Activated T-helper 2 cell treated with anti-CD3 and anti-CD28 coated beads, Interferon-gamma antibody, Interleukin-2, Interleukin-4, amounts not matched to agents 10 μg/mL and 5 μg/mL and 100 μg/mL, durations not matched to agents 14 hours and 24 hours and 36 hours (primary cell): ENCODE data around the gene NAALADL2. TPM values are rescaled to one million over a fixed set of nuclear protein-coding genes. Genes with fewer than 3 reads are reported as not detected.

Experiments
- DNase-seq: peaks from one replicate; pipeline ENCODE4 v3.0.0; 2021; ENCODE audit warnings: low spot score
- H3K27ac Mint-ChIP-seq: one replicate; pipeline ENCODE4 v1.8.0; 2021; ENCODE audit warnings: mixed read lengths
- H3K27me3 Mint-ChIP-seq: one replicate; pipeline ENCODE4 v1.8.0; 2021; ENCODE audit warnings: low read depth, mixed read lengths
- H3K36me3 Mint-ChIP-seq: one replicate; pipeline ENCODE4 v1.8.0; 2021; ENCODE audit warnings: low read depth, mixed read lengths
- H3K4me1 Mint-ChIP-seq: one replicate; pipeline ENCODE4 v1.8.0; 2021; ENCODE audit warnings: low read depth, mixed read lengths
- H3K4me3 Mint-ChIP-seq: one replicate; pipeline ENCODE4 v1.8.0; 2021; ENCODE audit warnings: low read depth, mild to moderate bottlenecking, moderate library complexity, mixed read lengths
- H3K9me3 Mint-ChIP-seq: one replicate; pipeline ENCODE4 v1.8.0; 2021; ENCODE audit warnings: mixed read lengths
- intact Hi-C: fragments of 100-400 bp; cut with micrococcal nuclease; formaldehyde crosslinking; loops from one replicate; pipeline ENCODE4 v1.15.1; 2023
- total RNA-seq: library from RNA; stranded (reverse); gene quantifications from 2 replicates; pipeline ENCODE4 v1.2.3, GENCODE V29; 2022

The NAALADL2 gene
- total RNA-seq, 1 donor from 2014 or later: not detected

- peaks cover 2% of the 10 kb centered on the region for H3K9me3 Mint-ChIP-seq
- no peaks in the 10 kb centered on the region for H3K4me1 Mint-ChIP-seq
- no peak overlapping the region for H3K4me3 Mint-ChIP-seq
- no peaks in the 10 kb centered on the region for H3K36me3 Mint-ChIP-seq
- H3K27me3 Mint-ChIP-seq: no peaks in the 10 kb centered on the region
- H3K27ac Mint-ChIP-seq: no peak overlapping the region
- intact Hi-C loops: no loop called here
- DNase-seq: no peak
Observed at GRCh38 chr3:175646865-175647264, 787.7 kb downstream of the NAALADL2 start.

DNA sequence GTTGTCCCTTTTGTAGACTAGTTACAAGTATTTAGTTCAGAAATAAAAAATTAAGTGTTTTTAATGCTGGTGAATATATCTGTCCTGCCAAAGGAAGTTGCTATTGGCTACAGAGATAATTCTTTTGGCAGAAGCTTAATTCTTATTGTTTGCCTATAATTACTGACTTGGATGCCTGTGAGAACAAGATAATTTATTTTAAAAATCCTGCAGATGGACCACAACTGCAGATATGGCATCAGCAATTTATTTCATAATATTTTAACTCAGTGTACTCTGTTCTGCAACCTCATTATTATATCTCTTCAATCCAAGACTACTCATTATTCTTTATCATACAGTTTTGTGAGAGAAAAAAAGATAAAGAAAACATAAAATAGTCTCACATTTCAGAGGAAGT, 789.8 kb downstream of the NAALADL2 start:
- Mint-ChIP-seq H3K9me3 (no peaks in the 10 kb centered on the region), H3K27ac (no peak overlapping the region), H3K4me3 (no peak overlapping the region), H3K27me3 (no peaks in the 10 kb centered on the region), H3K4me1 (no peaks in the 10 kb centered on the region), H3K36me3 (no peaks in the 10 kb centered on the region)
- no peak for DNase-seq
- intact Hi-C loops: no loop called here

DNA sequence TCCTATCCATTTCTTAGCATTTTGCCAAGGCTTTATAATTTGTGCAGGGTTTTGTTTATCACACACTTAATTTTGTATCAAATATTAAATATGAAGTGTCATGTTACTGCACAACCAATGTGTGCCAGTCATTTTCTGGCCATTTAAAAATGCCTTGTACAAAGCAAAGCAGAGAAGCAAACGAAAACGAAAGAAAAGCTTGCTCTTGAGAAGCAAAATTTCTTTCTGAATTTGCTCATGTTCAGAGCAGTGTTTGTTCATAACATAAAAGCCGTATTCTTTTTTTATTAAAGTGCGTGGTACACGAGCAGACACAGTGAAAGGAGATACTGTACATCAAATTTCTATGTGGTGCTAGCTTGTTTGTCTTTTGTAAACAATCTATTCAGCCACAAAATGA, 792.6 kb downstream of the NAALADL2 start:
- no peaks in the 10 kb centered on the region for H3K4me1 Mint-ChIP-seq
- intact Hi-C loops: no loop called here
- no peaks in the 10 kb centered on the region for H3K27me3 Mint-ChIP-seq
- H3K27ac Mint-ChIP-seq: no peak overlapping the region
- H3K36me3 Mint-ChIP-seq: no peaks in the 10 kb centered on the region
- no peak for DNase-seq
- no peak overlapping the region for H3K4me3 Mint-ChIP-seq
- H3K9me3 Mint-ChIP-seq: peaks cover 4% of the 10 kb centered on the region

DNA sequence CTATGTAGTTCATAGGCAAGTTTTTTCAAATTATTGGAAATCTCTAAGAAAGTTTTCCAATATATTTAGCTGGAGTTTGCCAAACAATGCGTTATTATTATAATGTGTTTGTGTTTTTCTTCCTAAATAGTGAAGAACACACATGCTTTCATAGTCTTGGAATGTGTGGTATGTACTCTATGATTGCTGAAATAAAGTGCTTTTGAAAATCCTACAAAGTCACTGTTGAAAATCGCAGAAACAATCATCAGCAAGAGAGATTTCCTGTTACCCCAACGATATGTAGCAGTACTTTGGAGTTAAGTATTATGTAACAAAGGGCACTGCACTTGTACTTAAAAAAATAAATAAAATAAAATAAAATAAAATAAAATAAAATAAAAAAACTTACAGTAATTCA, 796.2 kb downstream of the NAALADL2 start:
- no peak for DNase-seq
- Mint-ChIP-seq H3K4me1 (no peaks in the 10 kb centered on the region), H3K4me3 (no peak overlapping the region), H3K27me3 (no peaks in the 10 kb centered on the region), H3K36me3 (no peaks in the 10 kb centered on the region), H3K27ac (no peak overlapping the region), H3K9me3 (peaks cover 9% of the 10 kb centered on the region)
- intact Hi-C loops: no loop called here

DNA sequence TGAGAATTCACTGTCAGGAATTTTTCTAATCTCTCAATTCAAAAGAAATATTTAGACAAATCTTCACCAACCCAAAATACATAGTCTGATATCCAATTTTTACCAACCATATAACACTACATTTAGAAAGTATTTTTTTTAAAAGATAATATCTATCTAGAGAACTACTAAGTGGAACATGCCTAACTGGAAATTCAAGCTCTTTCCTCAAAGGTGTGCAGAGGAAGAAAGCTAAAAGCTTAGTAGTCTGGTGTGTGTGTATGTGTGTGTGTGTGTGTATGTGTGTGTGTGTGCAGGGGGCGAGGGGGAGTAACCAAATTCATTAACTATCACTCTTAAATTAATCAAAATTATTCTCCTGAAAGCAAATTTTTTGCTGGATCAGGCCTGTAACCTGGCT, 797.3 kb downstream of the NAALADL2 start:
- intact Hi-C loops: no loop called here
- Mint-ChIP-seq H3K4me3 (no peak overlapping the region), H3K27me3 (no peaks in the 10 kb centered on the region), H3K4me1 (no peaks in the 10 kb centered on the region), H3K9me3 (peaks cover 16% of the 10 kb centered on the region), H3K27ac (no peak overlapping the region), H3K36me3 (no peaks in the 10 kb centered on the region)
- DNase-seq: no peak

- no peaks in the 10 kb centered on the region for H3K36me3 Mint-ChIP-seq
- H3K27ac Mint-ChIP-seq: no peak overlapping the region
- no peak overlapping the region for H3K4me3 Mint-ChIP-seq
- H3K4me1 Mint-ChIP-seq: no peaks in the 10 kb centered on the region
- no peaks in the 10 kb centered on the region for H3K27me3 Mint-ChIP-seq
- DNase-seq: no peak
- peaks cover 22% of the 10 kb centered on the region for H3K9me3 Mint-ChIP-seq
- intact Hi-C loops: no loop called here
Observed at GRCh38 chr3:175659670-175660350, 800.7 kb downstream of the NAALADL2 start.

- Mint-ChIP-seq H3K36me3 (no peaks in the 10 kb centered on the region), H3K27me3 (no peaks in the 10 kb centered on the region), H3K4me3 (no peak overlapping the region), H3K4me1 (no peaks in the 10 kb centered on the region), H3K9me3 (peaks cover 19% of the 10 kb centered on the region), H3K27ac (no peak overlapping the region)
- intact Hi-C loops: no loop called here
- no peak for DNase-seq
Observed at GRCh38 chr3:175662815-175663214, 803.7 kb downstream of the NAALADL2 start.

DNA sequence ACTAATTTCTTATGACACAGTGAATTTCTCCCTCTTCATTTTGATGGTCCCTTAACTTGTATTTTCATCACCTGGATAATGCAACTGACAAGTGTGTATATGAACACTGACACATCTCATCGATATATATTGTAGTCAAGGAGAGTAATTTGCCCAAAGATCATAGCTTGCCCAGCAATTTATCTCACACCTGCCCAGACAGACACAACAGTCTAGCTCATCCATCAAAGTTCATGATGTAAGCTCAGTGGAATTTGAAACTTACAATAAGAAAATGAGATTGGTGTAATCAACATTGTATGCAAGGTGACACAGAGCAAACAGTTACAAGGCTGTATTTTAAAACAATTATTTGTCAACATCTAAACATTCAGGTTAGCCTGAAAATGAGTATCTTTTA, 805.8 kb downstream of the NAALADL2 start:
- no peak overlapping the region for H3K27ac Mint-ChIP-seq
- H3K36me3 Mint-ChIP-seq: no peaks in the 10 kb centered on the region
- H3K4me1 Mint-ChIP-seq: no peaks in the 10 kb centered on the region
- H3K4me3 Mint-ChIP-seq: no peak overlapping the region
- DNase-seq: no peak
- peaks cover 13% of the 10 kb centered on the region for H3K9me3 Mint-ChIP-seq
- no peaks in the 10 kb centered on the region for H3K27me3 Mint-ChIP-seq
- intact Hi-C loops: no loop called here

DNA sequence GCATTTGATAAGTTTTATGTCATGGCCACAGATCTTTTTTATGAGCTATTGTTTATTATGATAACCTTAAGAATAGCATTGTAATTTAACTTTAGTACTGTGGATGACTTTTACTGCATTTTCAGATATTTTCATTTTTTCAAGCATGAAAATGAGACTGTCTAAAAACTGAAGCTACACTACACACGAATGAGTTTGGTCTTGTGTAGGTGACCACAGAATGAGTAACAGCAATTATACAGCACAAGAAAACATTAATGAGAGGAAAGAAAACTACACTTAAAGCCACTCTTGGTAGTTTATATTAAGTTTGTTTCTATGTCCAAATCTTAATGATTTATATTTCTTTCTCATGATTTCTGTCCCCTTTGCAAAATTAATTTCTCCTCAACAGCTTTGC, 809.2 kb downstream of the NAALADL2 start:
- H3K36me3 Mint-ChIP-seq: no peaks in the 10 kb centered on the region
- no peaks in the 10 kb centered on the region for H3K27me3 Mint-ChIP-seq
- no peak overlapping the region for H3K27ac Mint-ChIP-seq
- no peaks in the 10 kb centered on the region for H3K4me1 Mint-ChIP-seq
- no peaks in the 10 kb centered on the region for H3K9me3 Mint-ChIP-seq
- H3K4me3 Mint-ChIP-seq: no peak overlapping the region
- intact Hi-C loops: no loop called here
- no peak for DNase-seq

GRCh38 chr3:175670557-175670956, 811.4 kb downstream of the NAALADL2 start:
- Mint-ChIP-seq H3K27ac (no peak overlapping the region), H3K4me1 (no peaks in the 10 kb centered on the region), H3K4me3 (no peak overlapping the region), H3K27me3 (no peaks in the 10 kb centered on the region), H3K9me3 (no peaks in the 10 kb centered on the region), H3K36me3 (no peaks in the 10 kb centered on the region)
- no peak for DNase-seq
- intact Hi-C loops: no loop called here

GRCh38 chr3:175672119-175672689, 813.1 kb downstream of the NAALADL2 start:
- Mint-ChIP-seq H3K4me3 (no peak overlapping the region), H3K4me1 (no peaks in the 10 kb centered on the region), H3K27ac (no peak overlapping the region), H3K36me3 (no peaks in the 10 kb centered on the region), H3K27me3 (no peaks in the 10 kb centered on the region), H3K9me3 (peaks cover 7% of the 10 kb centered on the region)
- no peak for DNase-seq
- intact Hi-C loops: no loop called here

DNA sequence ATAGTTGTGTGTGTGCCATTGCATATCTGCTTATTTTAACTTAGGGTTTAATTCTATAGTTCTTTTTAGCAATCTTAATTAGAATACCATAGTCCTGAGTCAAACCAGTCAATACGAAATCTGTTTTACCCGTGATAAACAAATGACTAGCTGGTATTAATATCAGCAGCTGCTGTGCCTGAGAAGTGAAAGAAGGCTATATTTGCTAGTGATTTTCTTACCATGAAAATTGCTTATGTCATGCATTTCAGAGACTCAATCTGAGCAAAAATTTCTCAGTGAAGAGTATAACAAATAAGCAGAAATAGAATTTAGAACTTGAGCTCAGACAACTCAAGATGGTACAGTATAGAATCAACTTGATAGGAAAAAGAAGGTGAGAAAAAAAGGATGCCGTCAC, 820.4 kb downstream of the NAALADL2 start:
- Mint-ChIP-seq H3K27me3 (no peaks in the 10 kb centered on the region), H3K36me3 (no peaks in the 10 kb centered on the region), H3K27ac (no peak overlapping the region), H3K9me3 (peaks cover 13% of the 10 kb centered on the region), H3K4me1 (no peaks in the 10 kb centered on the region), H3K4me3 (no peak overlapping the region)
- no peak for DNase-seq
- intact Hi-C loops: no loop called here

- Mint-ChIP-seq H3K27me3 (no peaks in the 10 kb centered on the region), H3K4me3 (no peak overlapping the region), H3K27ac (no peak overlapping the region), H3K36me3 (no peaks in the 10 kb centered on the region), H3K4me1 (no peaks in the 10 kb centered on the region), H3K9me3 (no peaks in the 10 kb centered on the region)
- no peak for DNase-seq
- intact Hi-C loops: no loop called here
Observed at GRCh38 chr3:175692256-175692655, 833.1 kb downstream of the NAALADL2 start.

- Mint-ChIP-seq H3K27me3 (no peaks in the 10 kb centered on the region), H3K4me1 (no peaks in the 10 kb centered on the region)
Observed at GRCh38 chr3:175695251-175695650, 836.1 kb downstream of the NAALADL2 start.

More at GRCh38 chr3:175695251-175695650, 836.1 kb downstream of the NAALADL2 start:
- Mint-ChIP-seq H3K9me3 (no peaks in the 10 kb centered on the region), H3K27ac (no peak overlapping the region), H3K36me3 (no peaks in the 10 kb centered on the region), H3K4me3 (no peak overlapping the region)
- DNase-seq: no peak
- intact Hi-C loops: no loop called here
